Endodermal cell (in vitro differentiated cells): ENCODE data around the gene SMIM21. TPM values are rescaled to one million over a fixed set of nuclear protein-coding genes. Genes with fewer than 3 reads are reported as not detected.

ENCODE experiments used
- DNase-seq: peaks from one replicate; pipeline ENCODE4 v3.0.0-alpha.2; 2017
- H3K27ac ChIP-seq: 2 replicates; pipeline ENCODE4 v1.5.1; 2013; ENCODE audit warnings: mild to moderate bottlenecking, low read depth, low read length, moderate library complexity
- H3K27me3 ChIP-seq: 2 replicates; pipeline ENCODE4 v1.6.1; 2013; ENCODE audit warnings: mild to moderate bottlenecking, low read length, moderate library complexity; ENCODE audit not compliant: insufficient read depth, control insufficient read depth, poor library complexity, severe bottlenecking
- H3K36me3 ChIP-seq: 2 replicates; pipeline ENCODE4 v1.7.0; 2013; ENCODE audit warnings: mild to moderate bottlenecking, low read length, moderate library complexity; ENCODE audit not compliant: control insufficient read depth, insufficient read depth
- H3K4me1 ChIP-seq: one replicate; pipeline ENCODE4 v1.7.0; 2013; ENCODE audit warnings: low read length; ENCODE audit not compliant: control insufficient read depth, insufficient read depth
- H3K4me3 ChIP-seq: 2 replicates; pipeline ENCODE4 v1.5.1; 2013; ENCODE audit warnings: mild to moderate bottlenecking, low read length, moderate library complexity
- H3K9ac ChIP-seq: 2 replicates; pipeline ENCODE4 v1.6.1; 2013; ENCODE audit warnings: mild to moderate bottlenecking, low read length, moderate library complexity; ENCODE audit not compliant: poor library complexity, severe bottlenecking; ENCODE audit errors: extremely low read depth
- H3K9me3 ChIP-seq: 2 replicates; pipeline ENCODE4 v1.6.1; 2013; ENCODE audit warnings: mild to moderate bottlenecking, low read length, moderate library complexity; ENCODE audit not compliant: control insufficient read depth
- H3K27ac Mint-ChIP-seq: 2 replicates; pipeline ENCODE4 v1.8.0; 2020; ENCODE audit warnings: mixed read lengths
- H3K27me3 Mint-ChIP-seq: 2 replicates; pipeline ENCODE4 v1.8.0; 2021; ENCODE audit warnings: mild to moderate bottlenecking, mixed read lengths; ENCODE audit not compliant: insufficient read depth
- H3K36me3 Mint-ChIP-seq: 2 replicates; pipeline ENCODE4 v1.8.0; 2020; ENCODE audit warnings: low read depth, mixed read lengths
- H3K4me1 Mint-ChIP-seq: 2 replicates; pipeline ENCODE4 v1.8.0; 2020; ENCODE audit warnings: mixed read lengths
- H3K4me3 Mint-ChIP-seq: 2 replicates; pipeline ENCODE4 v1.8.0; 2020; ENCODE audit warnings: mild to moderate bottlenecking, moderate library complexity, mixed read lengths
- H3K9me3 Mint-ChIP-seq: 2 replicates; pipeline ENCODE4 v1.8.0; 2020; ENCODE audit warnings: mild to moderate bottlenecking, mixed read lengths
- CTCF ChIP-seq: fragments of 200-600 bp; sonication (generic); conservative IDR thresholded peaks from 2 replicates; pipeline ENCODE4 v1.5.0; 2021; ENCODE audit warnings: antibody characterized with exemption, mild to moderate bottlenecking
- WGBS, 2 experiments: methylation state at CpG; one replicate each; pipeline versions ENCODE4 v1.1.5 to v1.1.7; 2013; ENCODE audit warnings: missing lambda C conversion rate in 2 of 2, mixed read lengths in 1 of 2; ENCODE audit not compliant: insufficient coverage in 1 of 2, insufficient read length in 1 of 2; 5-methylcytosine and 5-hydroxymethylcytosine counted together
- total RNA-seq, 2 donors: library from RNA; stranded (reverse); fragmentation: NEBNext Ultra II Directional in 1 of 2; extraction: Animal tissue kit (Norgen Biotek cat#: 25700) in 1 of 2; gene quantifications; 2 replicates in 1 of 2; 3 replicates in 1 of 2; pipeline ENCODE4 v1.2.1, GENCODE V29; 2021

SMIM21 gene
- total RNA-seq, 2 donors from 2014 or later = not detected

- no peak for TF ChIP-seq CTCF
- 4% methylated on average over 20 to 84 of the region's 84 CpGs for WGBS, 2 experiments
- Histone ChIP-seq H3K36me3 (no peaks in the 10 kb centered on the region), H3K4me3 (peak overlapping the region; percentile 76), H3K9me3 (peaks cover 10% of the 10 kb centered on the region), H3K4me1 (peaks cover 3% of the 10 kb centered on the region), H3K9ac (no peak overlapping the region), H3K27me3 (peaks cover 42% of the 10 kb centered on the region), H3K27ac (peak overlapping the region; percentile 57)
- Mint-ChIP-seq H3K27ac (no peak overlapping the region), H3K9me3 (peaks cover 16% of the 10 kb centered on the region), H3K27me3 (peaks cover 81% of the 10 kb centered on the region), H3K36me3 (peaks cover 8% of the 10 kb centered on the region), H3K4me1 (peaks cover 9% of the 10 kb centered on the region), H3K4me3 (peak overlapping the region; percentile 49)
- DNase-seq = peak; percentile 82
Observed at GRCh38 chr18:75455249-75456198, 28.0 kb upstream of the SMIM21 start.

- Mint-ChIP-seq H3K36me3 (peaks cover 8% of the 10 kb centered on the region), H3K27ac (no peak overlapping the region), H3K27me3 (peaks cover 73% of the 10 kb centered on the region), H3K4me1 (peaks cover 9% of the 10 kb centered on the region), H3K4me3 (no peak overlapping the region), H3K9me3 (peaks cover 16% of the 10 kb centered on the region)
- Histone ChIP-seq H3K4me3 (no peak overlapping the region), H3K4me1 (peaks cover 3% of the 10 kb centered on the region), H3K27me3 (peaks cover 42% of the 10 kb centered on the region), H3K36me3 (no peaks in the 10 kb centered on the region), H3K27ac (no peak overlapping the region), H3K9me3 (peaks cover 10% of the 10 kb centered on the region), H3K9ac (no peak overlapping the region)
- TF ChIP-seq CTCF = no peak
- WGBS, 2 experiments = 85 to 88% methylated on average over 10 to 14 of the region's 14 CpGs
- DNase-seq = no peak
Observed at GRCh38 chr18:75454022-75454795, 26.7 kb upstream of the SMIM21 start.

GRCh38 chr18:75450906-75451305 lies 23.4 kb upstream of the SMIM21 start:
- H3K36me3 Mint-ChIP-seq = no peaks in the 10 kb centered on the region
- H3K27ac Mint-ChIP-seq = no peak overlapping the region
- H3K27me3 ChIP-seq = peaks cover 27% of the 10 kb centered on the region
- peaks cover 4% of the 10 kb centered on the region for H3K4me1 Mint-ChIP-seq
- peaks cover 4% of the 10 kb centered on the region for H3K9me3 Mint-ChIP-seq
- H3K4me3 Mint-ChIP-seq = no peak overlapping the region
- H3K9ac ChIP-seq = no peak overlapping the region
- H3K4me3 ChIP-seq = no peak overlapping the region
- TF ChIP-seq CTCF = no peak
- 88 to 100% methylated on average over 2 to 3 of the region's 3 CpGs for WGBS, 2 experiments
- H3K36me3 ChIP-seq = no peaks in the 10 kb centered on the region
- peaks cover 44% of the 10 kb centered on the region for H3K27me3 Mint-ChIP-seq
- no peak for DNase-seq
- H3K4me1 ChIP-seq = peaks cover 2% of the 10 kb centered on the region
- no peak overlapping the region for H3K27ac ChIP-seq
- no peaks in the 10 kb centered on the region for H3K9me3 ChIP-seq
